GM12865 (cell line): ENCODE results near the gene LOXL1.

Experiments
- DNase-seq: peaks from one replicate; pipeline ENCODE4 v3.0.0; 2010; ENCODE audit warnings: low read depth
- H3K4me3 ChIP-seq: 2 replicates; pipeline ENCODE4 v1.5.1; 2011; ENCODE audit warnings: mild to moderate bottlenecking, low read depth, low read length, control low read depth
- TF ChIP-seq, protein P1 (sequence below): IDR thresholded peaks from 2 replicates; pipeline ENCODE4 v1.5.1; 2011; ENCODE audit warnings: low read length, control low read depth, low read depth, inconsistent platforms; ENCODE audit not compliant: insufficient read depth; ENCODE audit errors: missing control alignments

The LOXL1 gene

DNA sequence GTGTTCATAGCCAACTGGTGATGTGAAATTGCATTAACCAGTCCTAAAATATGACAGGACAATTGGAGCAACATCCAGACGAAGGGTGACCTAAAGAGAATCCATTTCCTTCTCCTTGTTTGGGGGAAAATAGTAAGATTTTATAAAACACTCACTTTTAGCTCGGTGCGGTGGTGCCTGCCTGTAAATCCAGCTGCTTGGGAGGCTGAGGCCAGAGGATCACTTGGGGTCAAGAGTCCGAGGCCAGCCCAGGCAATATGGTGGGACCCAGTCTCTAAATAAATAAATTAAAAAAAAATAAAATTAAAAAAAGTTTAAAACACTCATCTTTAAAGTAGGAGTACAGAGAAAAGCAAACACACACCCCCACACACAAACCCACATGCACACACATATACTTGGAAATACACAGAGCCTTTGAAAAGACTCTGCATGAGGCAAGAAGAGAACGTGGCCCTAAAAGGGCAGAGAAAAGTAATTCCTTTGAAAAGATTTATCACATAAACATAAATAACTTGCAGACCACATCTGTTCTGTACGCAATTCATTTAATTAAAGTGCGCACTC, 14.1 kb upstream of the LOXL1 start:
- DNase-seq, result no peak
- H3K4me3 ChIP-seq, result no peak overlapping the region
- TF ChIP-seq, protein P1, sequence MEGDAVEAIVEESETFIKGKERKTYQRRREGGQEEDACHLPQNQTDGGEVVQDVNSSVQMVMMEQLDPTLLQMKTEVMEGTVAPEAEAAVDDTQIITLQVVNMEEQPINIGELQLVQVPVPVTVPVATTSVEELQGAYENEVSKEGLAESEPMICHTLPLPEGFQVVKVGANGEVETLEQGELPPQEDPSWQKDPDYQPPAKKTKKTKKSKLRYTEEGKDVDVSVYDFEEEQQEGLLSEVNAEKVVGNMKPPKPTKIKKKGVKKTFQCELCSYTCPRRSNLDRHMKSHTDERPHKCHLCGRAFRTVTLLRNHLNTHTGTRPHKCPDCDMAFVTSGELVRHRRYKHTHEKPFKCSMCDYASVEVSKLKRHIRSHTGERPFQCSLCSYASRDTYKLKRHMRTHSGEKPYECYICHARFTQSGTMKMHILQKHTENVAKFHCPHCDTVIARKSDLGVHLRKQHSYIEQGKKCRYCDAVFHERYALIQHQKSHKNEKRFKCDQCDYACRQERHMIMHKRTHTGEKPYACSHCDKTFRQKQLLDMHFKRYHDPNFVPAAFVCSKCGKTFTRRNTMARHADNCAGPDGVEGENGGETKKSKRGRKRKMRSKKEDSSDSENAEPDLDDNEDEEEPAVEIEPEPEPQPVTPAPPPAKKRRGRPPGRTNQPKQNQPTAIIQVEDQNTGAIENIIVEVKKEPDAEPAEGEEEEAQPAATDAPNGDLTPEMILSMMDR, result no peak

DNA sequence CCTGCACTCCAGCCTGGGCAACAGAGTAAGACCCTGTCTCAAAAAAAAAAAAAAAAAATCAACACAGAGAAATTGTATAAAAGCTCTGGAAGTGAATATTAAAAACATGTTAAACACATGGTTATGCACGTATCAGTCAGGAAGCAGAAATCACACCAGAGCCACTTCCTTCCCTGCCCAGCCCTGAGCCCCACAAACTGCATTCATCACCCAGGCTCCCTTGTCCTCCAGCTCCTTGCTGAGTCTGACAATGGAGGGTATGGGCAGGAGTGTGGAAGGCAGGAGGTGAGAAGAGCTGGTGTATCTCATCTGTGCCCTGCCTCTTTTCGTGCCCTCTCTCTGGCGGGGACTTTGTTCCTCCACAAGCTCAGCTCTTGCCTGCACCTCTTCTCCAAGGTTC, 12.1 kb upstream of the LOXL1 start:
- DNase-seq, result no peak
- TF ChIP-seq, protein P1, result no peak
- H3K4me3 ChIP-seq, result no peak overlapping the region

DNA sequence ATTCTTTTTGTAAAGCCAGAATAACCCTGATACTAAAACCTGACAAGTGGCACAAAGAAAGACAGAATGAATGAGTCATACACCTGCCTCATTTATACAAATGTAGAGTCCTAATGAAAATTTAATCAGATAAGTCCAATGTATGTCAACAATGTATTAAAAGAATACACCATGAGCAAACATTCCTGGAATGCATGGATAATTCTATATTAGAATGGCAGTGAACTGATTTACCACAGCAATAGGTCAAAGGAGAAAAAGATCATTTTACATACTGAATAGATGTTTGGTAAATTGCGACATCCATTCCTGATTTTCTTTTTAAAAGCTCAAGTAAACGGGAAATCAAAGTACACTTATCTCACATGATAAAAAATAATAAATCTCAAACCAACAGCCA, 11.2 kb upstream of the LOXL1 start:
- TF ChIP-seq, protein P1, result no peak
- H3K4me3 ChIP-seq, result no peak overlapping the region
- DNase-seq, result no peak

DNA sequence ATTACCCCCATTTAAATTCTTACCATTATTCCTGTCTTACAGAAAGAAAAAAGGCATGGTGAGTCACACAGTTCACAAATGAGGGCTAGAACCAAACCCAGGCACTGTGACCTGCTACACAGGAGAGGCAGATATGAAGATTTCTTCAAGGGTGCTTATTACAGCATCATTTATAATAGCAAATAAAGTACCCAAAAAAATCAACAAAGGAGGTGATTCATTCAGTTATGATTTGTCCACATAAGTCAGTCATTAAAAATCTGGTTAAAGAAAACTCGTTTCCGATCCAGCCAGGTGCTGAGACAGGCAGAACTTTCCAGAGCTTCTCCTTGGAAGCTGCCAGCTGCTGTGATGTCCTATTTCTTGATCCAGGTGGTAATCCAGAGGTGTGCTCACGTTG, 7.5 kb upstream of the LOXL1 start:
- no peak overlapping the region for H3K4me3 ChIP-seq
- TF ChIP-seq, protein P1, result no peak
- DNase-seq, result no peak

DNA sequence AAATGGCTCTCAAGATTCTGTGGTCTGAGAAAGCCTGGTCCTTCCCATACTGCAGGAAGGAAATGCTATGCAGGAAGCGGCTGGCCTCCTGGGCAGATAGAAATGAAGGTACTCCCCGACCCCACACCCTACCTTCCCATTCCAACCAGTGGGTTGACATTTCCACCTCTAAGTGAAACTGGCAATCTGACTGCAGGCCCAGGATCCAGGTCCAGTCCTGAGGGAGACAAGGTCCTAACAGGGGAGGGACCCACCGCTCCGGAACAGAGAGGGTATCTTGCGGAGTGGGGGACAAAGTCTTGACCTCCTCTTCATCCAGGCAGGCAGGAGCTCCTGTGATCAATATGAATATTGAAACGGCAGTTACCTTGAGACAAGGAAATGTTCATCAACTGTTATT, 6.6 kb upstream of the LOXL1 start:
- DNase-seq, result no peak
- no peak overlapping the region for H3K4me3 ChIP-seq
- TF ChIP-seq, protein P1, result no peak

DNA sequence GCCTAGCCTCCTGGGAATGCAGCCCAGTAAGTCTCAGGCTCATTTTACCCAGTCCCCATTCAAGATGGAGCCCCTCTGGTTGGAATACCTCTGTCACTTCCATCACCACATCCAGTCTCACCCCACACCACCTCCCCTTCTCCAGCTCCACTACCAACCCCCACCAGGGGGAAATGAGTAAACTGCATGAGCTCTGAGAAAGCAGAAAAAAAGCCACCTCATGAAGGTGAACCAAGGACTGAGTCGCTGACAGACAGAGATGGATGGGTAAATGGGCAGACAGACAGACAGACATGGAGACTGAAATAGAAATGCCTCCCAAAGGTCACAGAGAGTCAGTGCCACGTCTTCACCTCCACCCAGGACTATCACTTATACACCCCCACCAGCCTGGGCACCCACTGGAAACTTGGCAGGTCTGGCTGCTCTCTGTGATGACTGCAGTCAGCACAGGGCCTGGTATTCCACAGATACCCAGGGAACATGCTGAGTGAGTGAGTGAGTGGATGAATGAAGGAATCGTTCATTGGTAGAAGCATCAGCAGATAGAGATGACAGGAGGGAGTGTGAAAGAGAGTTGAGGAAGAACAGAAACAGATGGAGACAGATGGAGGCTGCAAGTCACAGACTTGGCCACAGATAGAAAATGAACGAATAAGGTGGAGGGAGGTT, 4.9 kb upstream of the LOXL1 start:
- TF ChIP-seq, protein P1, result no peak
- H3K4me3 ChIP-seq, result no peak overlapping the region
- DNase-seq, result no peak
